Measurements from ENCODE around the gene PFKL.

The PFKL gene

GRCh38 chr21:44324106-44324853 is 24.4 kb downstream of the PFKL start:
- no peak for TF ChIP-seq CTCF (IDR thresholded peaks at IDR 0.05; ENCODE audit: control insufficient read depth, extremely low read depth, insufficient read depth)
- no peak for DNase-seq (ENCODE audit: low read depth)
- H3K4me3 ChIP-seq (ENCODE audit: low read depth, low read length) = no peak overlapping the region

GRCh38 chr21:44324854-44325107 is 24.9 kb downstream of the PFKL start:
- no peak for DNase-seq (ENCODE audit: low read depth)
- no peak for TF ChIP-seq CTCF (IDR thresholded peaks at IDR 0.05; ENCODE audit: control insufficient read depth, extremely low read depth, insufficient read depth)
- H3K4me3 ChIP-seq (ENCODE audit: low read depth, low read length) = no peak overlapping the region

GRCh38 chr21:44325386-44326271 is 25.8 kb downstream of the PFKL start:
- no peak for TF ChIP-seq CTCF (IDR thresholded peaks at IDR 0.05; ENCODE audit: control insufficient read depth, extremely low read depth, insufficient read depth)
- no peak overlapping the region for H3K4me3 ChIP-seq (ENCODE audit: low read depth, low read length)
- DNase-seq (ENCODE audit: low read depth) = no peak

GRCh38 chr21:44326272-44326647 is 26.4 kb downstream of the PFKL start:
- no peak for TF ChIP-seq CTCF (IDR thresholded peaks at IDR 0.05; ENCODE audit: control insufficient read depth, extremely low read depth, insufficient read depth)
- H3K4me3 ChIP-seq (ENCODE audit: low read depth, low read length) = no peak overlapping the region
- no peak for DNase-seq (ENCODE audit: low read depth)

GRCh38 chr21:44326716-44327602 is 27.1 kb downstream of the PFKL start:
- no peak for DNase-seq (ENCODE audit: low read depth)
- H3K4me3 ChIP-seq (ENCODE audit: low read depth, low read length) = no peak overlapping the region
- TF ChIP-seq CTCF (IDR thresholded peaks at IDR 0.05; ENCODE audit: control insufficient read depth, extremely low read depth, insufficient read depth) = no peak

- TF ChIP-seq CTCF (IDR thresholded peaks at IDR 0.05; ENCODE audit: control insufficient read depth, extremely low read depth, insufficient read depth) = no peak
- no peak for DNase-seq (ENCODE audit: low read depth)
- H3K4me3 ChIP-seq (ENCODE audit: low read depth, low read length) = no peak overlapping the region
Observed at GRCh38 chr21:44327603-44327974, 27.7 kb downstream of the PFKL start.
